Stimulated activated CD4-positive, alpha-beta T cell treated with anti-CD3 and anti-CD28 coated beads, Interleukin-4, amount 100 ng/mL, for 4 hours (primary cell): ENCODE results near the gene NKRF.
"Not testable (repeated sequence)": the region's sequence is repeated elsewhere in the genome, so short reads cannot be mapped to it uniquely, and the experiment has no call there.

ENCODE experiments used
- DNase-seq, 2 experiments: peaks; one replicate each; pipeline ENCODE4 v3.0.0-alpha.2; 2020

NKRF gene

DNA sequence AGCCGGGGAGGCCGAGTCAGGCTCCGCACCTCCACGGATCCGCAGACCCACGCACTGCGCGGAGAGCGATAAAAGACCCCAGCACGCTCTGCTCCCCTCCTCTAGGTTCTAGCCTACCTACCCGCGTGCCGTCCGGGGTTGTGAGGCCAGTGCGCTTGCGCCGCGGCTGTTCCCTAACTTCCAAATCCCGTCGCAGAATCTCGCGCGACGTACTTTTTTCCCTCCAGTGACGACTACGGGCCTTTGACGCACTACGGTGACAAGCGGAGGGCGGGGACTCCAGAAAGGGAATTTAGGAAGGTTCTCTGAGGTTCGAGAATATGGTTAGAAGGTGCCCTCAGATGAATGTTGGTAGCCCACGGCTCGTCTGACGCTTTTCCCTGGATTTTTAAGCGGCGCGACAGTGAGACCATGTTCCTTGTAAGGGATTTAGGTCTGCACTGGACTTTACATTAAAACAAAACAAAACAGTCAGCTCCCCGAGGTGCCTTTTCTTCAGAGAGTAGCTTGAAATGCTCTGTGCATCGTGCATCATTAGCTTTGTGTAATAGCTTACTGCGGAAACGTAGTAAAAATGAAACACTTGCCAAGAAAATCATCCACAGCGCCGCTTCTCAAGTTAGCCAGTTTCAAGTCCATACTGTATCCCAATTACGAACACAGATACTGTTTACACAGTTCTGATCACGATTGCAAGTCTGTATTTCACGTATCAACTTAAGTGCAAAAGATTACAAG is at the start of gene NKRF:
Gene NKRF, minus strand, starts transcription at position 145 of the 738 bp plus-strand sequence.
- DNase-seq, result peak; percentile 84 to 88

GRCh38 chrX:119655125-119655524 is 48.9 kb upstream of the NKRF start:
- DNase-seq, result peak; percentile 47 to 68

- peak in 1 of 2 experiments; percentile 2 for DNase-seq
Measured at GRCh38 chrX:119654112-119654531, 47.9 kb upstream of the NKRF start.

DNA sequence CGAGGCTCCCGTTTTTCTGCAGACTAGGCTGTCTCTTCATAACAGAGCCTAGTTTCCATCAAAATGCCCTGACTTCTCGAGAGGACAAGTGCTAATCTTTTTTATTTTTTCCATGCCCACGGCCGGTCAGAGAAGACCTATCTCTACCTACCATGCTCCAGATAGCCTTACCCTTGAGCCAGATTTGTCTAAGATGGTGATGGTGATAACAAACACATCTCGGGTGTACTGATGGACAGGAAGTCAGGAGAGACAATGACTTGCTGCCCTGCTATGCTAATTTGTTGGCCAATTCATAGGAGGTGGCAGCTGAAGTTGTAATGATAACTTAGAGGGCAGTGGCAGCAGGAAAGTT is 42.2 kb upstream of the NKRF start:
- no peak for DNase-seq

DNA sequence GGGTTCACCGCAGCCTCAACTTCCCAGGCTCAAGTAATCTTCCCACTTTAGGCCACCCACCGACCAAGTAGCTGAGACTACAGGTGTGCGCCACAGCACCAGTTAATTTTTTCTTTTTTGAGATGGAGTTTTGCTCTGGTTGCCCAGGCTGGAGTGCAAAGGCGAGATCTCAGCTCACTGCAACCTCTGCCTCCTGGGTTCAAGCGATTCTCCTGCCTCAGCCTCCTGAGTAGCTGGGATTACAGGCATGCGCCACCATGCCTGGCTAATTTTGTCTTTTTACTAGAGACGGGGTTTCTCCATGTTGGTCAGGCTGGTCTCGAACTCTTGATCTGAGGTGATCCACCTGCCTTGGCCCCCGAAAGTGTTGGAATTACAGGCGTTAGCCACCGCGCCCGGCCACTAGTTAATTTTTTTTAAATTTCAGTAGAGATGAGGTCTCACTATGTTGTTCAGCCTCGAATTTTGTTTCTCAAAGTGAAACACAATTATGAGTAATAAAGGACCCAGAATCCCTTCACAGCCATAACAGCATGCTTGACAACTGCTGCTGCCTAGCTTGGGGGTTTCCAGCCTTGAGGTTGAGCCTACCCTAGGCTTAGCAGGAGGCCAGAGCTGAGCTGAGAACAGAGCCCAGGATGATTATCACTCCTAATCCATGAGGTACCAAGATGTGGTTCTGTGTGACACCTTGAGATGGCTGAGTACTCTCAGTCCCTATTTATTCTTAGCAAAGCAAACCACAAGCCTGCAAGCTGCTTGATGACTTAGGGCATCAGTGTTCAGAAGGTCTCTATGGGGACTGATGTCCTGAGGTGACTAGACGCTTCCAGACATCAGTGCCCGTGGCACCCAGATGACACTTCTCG is 41.6 kb upstream of the NKRF start:
- peak; percentile 30 to 41 for DNase-seq

DNA sequence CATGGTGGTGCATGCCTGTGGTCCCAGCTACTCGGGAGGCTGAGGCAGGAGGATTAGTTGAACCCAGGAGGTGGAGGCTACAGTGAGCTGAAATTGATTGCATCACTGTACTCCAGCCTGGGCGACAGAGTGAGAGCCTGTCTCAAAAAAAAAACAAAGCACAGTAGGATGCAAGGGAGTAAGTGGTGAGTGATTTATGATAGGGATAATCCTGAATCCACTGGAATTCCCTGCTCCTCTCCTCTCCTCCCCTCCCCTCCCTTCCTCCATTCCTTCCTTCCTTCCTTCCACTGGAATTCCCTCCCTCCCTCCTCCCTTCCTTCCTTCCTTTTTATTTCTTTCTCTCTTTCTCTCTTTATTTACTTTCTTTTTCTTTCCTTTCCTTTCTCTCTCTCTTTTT is 40.9 kb upstream of the NKRF start:
- no peak for DNase-seq

- no peak for DNase-seq
Measured at GRCh38 chrX:119646515-119646914, 40.3 kb upstream of the NKRF start.

GRCh38 chrX:119643696-119644095 is 37.5 kb upstream of the NKRF start:
- DNase-seq, result no peak

- DNase-seq, result no peak
Measured at GRCh38 chrX:119640731-119641170, 34.5 kb upstream of the NKRF start.

DNA sequence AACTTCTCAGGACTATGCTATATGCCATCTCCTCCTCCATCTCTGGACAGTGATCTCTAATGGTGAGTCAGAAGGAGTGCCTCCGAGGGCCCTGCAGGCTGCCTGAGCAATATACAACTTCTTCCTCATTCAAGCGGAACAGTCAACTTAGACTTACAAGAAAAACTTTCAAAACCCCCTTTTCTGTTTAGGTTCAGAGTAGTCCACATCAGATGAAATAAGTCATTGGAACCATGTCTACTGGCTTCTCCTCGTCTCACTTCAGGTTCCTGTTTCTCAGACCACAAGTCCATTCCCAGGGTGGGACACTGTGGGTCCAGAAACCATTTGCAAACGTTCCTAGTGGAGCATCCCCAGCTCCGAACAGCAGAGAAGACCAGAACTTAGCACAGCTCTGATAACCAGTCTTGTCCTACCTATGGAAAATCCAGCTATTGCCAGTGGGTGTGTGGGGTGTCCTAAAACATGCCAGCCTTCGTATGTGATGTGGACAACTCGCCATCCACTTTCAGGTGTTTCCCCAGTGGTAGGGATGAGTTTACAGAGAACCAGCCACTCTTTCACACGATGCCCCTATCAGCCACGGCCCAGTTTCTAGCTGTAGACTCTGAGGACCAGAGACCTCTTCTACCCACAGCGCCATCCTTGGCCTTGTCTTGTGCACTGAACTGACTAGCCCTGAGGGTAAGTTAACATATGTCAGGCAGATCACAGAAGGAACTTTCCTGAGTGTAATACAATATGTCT is 32.7 kb upstream of the NKRF start:
- no peak for DNase-seq

- not testable (repeated sequence) for DNase-seq
Measured at GRCh38 chrX:119637421-119637820, 31.2 kb upstream of the NKRF start.

DNA sequence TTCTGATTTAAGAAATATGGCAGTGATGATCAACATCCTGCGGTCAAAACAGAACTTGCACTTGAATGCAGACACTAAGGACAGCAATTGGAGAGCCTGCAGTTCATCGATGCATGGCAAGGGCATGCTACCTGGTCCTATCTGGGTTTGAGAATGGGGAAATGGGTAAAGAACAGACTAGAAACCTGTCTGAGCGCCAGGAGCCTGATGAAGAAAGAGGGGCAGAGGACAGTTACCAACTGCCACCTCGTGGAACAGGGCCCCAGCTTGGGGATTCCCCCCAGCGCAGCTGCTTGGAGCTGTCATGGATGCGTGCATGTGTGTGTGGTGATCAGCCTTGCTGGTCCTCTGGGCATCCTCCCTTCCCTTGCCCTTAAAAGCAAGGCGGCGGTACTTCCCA is 30.2 kb upstream of the NKRF start:
- DNase-seq, result no peak

GRCh38 chrX:119635799-119636198 is 29.6 kb upstream of the NKRF start:
- no peak for DNase-seq

- DNase-seq, result no peak
Measured at GRCh38 chrX:119635179-119635578, 29.0 kb upstream of the NKRF start.

DNA sequence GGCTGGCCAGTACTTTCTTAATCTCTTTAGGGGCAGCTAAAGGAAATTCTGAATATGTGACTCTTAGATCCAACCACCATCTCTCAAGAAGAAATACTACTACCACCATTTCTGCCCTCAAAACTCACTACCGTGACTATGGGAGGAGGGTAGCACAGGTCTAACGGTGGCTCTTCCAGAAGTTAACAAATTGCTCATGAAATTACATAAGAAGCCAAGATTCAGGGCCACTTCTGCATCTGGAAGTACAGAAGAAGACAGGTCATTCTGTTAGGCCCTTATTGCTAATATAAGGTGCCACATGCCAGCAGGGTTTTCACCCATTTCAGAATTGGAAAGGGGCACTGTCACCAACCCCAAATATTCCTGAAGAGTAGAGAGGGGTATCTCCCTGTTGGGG is 19.6 kb upstream of the NKRF start:
- DNase-seq, result no peak

DNA sequence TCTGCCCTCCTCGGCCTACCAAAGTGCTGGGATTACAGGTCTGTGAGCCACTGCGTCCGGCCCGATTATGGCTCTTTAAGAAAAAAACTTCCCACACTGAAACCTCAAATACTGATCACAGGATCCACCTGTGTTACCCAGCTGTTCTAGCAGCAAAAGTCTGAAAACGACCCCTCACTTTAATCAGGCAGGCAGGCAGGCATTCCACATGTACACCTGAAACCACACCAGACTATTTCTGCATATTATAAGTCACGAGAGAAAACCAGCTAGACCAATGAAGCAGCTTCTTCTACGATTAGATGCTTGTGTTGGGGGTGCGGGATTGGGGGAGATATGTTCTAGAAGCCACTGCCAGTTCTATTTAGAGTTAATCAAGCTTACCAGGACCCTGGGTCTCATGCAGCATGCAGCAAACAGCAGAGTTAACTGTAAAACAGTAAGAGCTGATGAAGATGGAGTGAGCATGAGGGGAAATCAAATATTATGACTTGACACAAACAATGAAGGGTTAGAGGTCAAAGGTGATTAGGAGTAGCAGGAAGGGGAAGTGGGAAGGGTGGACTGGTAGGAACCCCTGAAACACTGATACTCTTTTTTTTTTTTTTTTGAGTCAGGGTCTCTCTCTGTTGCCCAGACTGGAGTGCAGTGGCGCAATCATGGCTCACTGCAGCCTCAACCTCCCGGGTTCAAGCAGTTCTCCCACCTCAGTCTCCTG is 18.9 kb upstream of the NKRF start:
- no peak for DNase-seq

GRCh38 chrX:119624417-119624816 is 18.2 kb upstream of the NKRF start:
- DNase-seq, result no peak

- DNase-seq, result no peak
Measured at GRCh38 chrX:119622356-119623232, 16.4 kb upstream of the NKRF start.

DNA sequence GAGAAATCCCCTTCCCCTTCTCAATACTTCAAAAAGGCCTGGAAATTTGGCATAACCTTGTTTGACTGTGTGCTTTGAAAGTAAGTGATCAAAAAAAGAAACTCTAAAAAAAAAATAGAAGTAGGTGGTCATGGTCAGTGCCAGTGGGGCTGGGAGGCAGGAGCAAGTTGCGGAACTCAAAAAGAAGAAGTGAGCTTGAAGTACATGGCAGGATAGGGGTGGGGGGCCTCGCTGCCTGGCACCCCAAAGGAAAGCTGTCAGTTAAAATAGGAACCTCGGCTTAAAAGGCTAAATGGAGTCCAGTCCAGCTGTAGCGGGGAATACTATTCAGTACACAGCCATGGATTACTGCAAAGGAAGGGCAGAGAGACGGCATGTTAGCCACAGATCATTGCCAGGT is 12.2 kb upstream of the NKRF start:
- DNase-seq, result no peak

DNA sequence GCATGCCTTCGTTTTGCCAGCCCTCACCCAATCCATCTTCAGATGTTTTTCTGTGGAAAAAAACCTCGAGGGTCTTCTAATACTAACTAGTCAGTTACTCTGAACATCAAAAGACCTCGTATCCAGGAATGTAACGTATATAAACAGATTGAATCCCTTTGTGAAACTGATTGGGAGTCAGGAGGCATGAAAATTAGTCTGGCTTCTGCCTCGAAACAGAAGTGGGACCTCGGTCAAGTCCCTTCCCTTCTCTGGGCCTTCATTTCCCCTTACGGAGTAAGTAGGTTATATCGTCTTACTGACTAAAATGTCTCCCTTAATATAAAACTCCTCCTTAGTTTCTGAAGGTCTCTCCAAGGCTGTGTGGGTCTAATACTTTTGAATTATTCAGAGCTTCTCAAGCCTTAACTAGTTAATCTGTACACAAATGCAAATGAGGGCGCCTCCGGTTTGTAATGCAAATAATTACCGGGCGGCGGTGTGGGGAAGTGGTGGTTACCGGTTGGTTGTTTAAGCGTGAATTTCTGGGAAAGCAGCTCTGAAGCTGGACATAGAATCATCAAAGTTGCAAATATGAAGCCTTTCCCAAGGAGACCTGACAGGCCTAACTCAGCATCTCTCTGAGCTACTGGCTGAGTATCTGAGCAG is 11.4 kb upstream of the NKRF start:
- DNase-seq, result no peak

- DNase-seq, result no peak
Measured at GRCh38 chrX:119614776-119615175, 8.6 kb upstream of the NKRF start.
